Erythroblast (primary cell): Measurements from ENCODE around the gene TM4SF20.
"Not testable (repeated sequence)": the region's sequence is repeated elsewhere in the genome, so short reads cannot be mapped to it uniquely, and the experiment has no call there.

Source experiments
- GATA1 ChIP-seq: IDR thresholded peaks from 2 replicates; pipeline ENCODE4 v1.6.1; 2011; ENCODE audit warnings: low read depth, mild to moderate bottlenecking, control low read depth, low read length, moderate library complexity
- POLR2A ChIP-seq: IDR thresholded peaks from 2 replicates; pipeline ENCODE4 v1.6.1; 2011; ENCODE audit warnings: mild to moderate bottlenecking, low read length

DNA sequence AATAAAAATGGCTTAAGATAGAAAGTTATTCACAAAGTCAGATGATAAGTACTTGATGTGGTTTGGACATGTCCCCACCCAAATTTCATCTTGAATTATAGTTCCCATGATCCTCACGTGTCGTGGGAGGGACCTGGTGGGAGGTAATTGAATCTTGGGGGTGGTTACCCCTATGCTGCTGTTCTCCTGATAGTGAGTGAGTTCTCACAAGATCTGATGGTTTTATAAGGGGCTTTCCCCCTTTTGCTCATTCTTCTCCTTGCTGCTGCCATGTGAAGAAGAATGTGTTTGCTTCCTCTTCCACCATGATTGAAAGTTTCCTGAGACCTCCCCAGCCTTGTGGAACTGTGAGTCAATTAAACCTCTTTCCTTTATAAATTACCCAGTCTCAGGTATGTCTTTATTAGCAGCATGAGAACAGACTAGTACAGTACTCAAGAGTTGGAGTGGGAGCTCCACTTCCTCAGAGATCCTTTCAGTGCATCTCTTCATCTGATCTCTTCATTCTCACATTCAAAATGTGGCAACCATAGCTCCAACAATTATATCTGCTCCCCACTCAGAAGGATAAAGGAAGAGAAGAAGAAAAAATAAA lies 3.2 kb upstream of the TM4SF20 start:
- not testable (repeated sequence) for TF ChIP-seq POLR2A, GATA1
